Thoracic aorta (tissue), 2 donors: ENCODE measurements around the gene GPS1. TPM values are rescaled to one million over a fixed set of nuclear protein-coding genes. Genes with fewer than 3 reads are reported as not detected.

Experiments
- ATAC-seq: fragments of 150-250 bp; one replicate; pipeline ENCODE4 v1.8.0; 2017; ENCODE audit warnings: low read depth; ENCODE audit not compliant: insufficient number of reproducible peaks, low FRiP score
- DNase-seq: peaks from one replicate; pipeline ENCODE4 v3.0.0-alpha.2; 2020; ENCODE audit warnings: low spot score
- H3K27ac ChIP-seq, 2 donors: fragments of 200-600 bp; sonication (generic); 1 replicate in 1 of 2; 2 replicates in 1 of 2; pipeline ENCODE4 v1.5.1; 2016; ENCODE audit warnings: mild to moderate bottlenecking in 2 of 2, moderate library complexity in 2 of 2
- H3K27me3 ChIP-seq: fragments of 200-600 bp; sonication (generic); replicated peaks from 2 replicates; pipeline ENCODE4 v1.6.0; 2016; ENCODE audit warnings: mild to moderate bottlenecking; ENCODE audit not compliant: insufficient read depth
- H3K36me3 ChIP-seq: fragments of 200-600 bp; sonication (generic); one replicate; pipeline ENCODE4 v1.5.1; 2016
- H3K4me1 ChIP-seq, 2 donors: fragments of 200-600 bp; sonication (generic); 1 replicate in 1 of 2; 2 replicates in 1 of 2; pipeline versions ENCODE4 v1.5.1 to v1.6.0; 2016; ENCODE audit warnings: low read depth in 2 of 2, mild to moderate bottlenecking in 1 of 2; ENCODE audit not compliant: control insufficient read depth in 1 of 2
- H3K4me3 ChIP-seq: fragments of 200-600 bp; sonication (generic); 2 replicates; pipeline ENCODE4 v1.5.1; 2016; ENCODE audit warnings: mild to moderate bottlenecking
- H3K9me3 ChIP-seq: fragments of 200-600 bp; sonication (generic); 2 replicates; pipeline ENCODE4 v1.5.1; 2016
- CTCF ChIP-seq: fragments of 200-600 bp; sonication (generic); IDR thresholded peaks from one replicate; pipeline ENCODE4 v1.5.1; 2019; ENCODE audit warnings: antibody characterized with exemption
- total RNA-seq, 2 donors: library from RNA; depleted of rRNA; stranded (reverse); fragments of >200 nt; gene quantifications; one replicate each; pipeline versions ENCODE4 v1.1.0 to v1.2.3, GENCODE V29; 2016

The GPS1 gene
- total RNA-seq, 2 donors from 2014 or later, result 43.2 to 91.9 TPM

- no peak for TF ChIP-seq CTCF
- Histone ChIP-seq H3K4me1 (peaks cover 14 to 20% of the 10 kb centered on the region in 2 donors), H3K36me3 (no peaks in the 10 kb centered on the region), H3K27me3 (no peaks in the 10 kb centered on the region), H3K27ac (no peak overlapping the region), H3K4me3 (no peak overlapping the region), H3K9me3 (no peaks in the 10 kb centered on the region)
- ATAC-seq (no peak), DNase-seq (no peak)
Measured at GRCh38 chr17:82018989-82019689, 32.6 kb upstream of the GPS1 start.

DNA sequence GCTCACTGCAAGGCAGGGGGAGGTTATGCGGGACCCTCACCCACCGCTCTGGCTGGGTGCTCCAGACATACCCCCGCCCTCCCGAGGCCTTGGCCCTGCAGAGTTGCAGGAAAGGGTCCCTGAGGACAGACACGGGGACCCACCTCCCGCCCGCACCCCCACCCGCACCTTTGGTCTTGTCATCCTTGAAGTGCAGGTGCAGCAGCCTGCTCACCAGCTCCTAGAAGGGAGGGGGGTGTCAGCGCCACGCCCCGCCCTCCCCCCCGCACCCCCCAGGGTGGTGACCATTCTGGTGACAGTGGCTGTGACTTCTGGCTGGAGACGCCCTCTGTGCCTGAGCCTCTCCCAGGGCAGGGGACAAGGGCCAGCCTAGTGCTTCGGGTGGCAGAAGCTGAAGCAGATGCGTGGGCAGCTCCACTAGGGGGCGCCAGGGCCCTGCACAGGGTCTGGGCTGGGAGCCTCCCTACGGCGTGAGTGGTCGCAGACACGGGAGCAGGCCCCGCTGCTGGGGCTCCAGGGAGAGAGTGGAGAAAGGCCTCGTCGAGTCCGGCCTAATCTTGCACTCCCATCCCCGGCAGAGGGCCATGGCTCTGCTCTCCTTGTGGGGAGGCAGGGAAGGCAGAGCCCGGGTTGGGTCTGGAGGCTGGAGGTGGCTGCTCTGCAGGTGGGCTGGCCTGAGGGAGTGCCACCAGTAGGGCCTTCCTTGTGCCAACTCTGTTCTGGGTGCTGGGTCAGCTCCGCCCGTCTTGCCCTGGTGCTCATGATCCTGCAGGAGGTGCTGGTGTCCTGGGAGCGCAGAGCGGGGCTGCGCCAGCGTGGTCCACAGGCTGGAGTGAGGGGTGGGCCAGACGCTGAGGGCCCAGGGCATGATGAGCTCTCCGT, 31.8 kb upstream of the GPS1 start:
- no peak for ATAC-seq
- H3K4me1 ChIP-seq, result peaks cover 14 to 23% of the 10 kb centered on the region in 2 donors
- no peak overlapping the region for H3K27ac ChIP-seq

DNA sequence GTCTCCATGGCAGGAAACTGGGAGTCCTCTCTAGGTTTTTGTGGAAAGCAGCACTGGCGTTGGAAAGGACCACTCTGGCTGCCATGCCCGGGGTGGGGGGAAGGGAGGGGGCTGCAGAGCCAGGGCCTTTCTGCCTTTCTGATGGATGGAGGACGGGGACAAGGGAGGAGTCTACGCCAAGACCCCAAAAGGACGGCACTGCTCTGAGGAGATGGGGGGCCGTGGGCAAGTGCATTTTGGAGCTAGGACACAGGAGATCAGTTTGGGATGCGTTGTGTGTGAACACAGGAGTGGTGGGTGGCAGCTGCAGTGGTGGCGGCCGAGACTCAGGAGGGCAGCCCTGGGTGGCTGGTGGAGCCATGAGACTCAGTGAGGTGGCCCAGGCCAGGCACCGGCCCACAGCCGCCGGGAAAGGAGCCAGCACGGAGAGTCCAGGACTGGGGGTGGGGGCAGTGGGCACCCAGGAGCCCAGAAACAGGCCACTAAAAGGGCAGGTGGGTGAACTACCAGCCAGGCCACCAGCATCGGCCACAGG, 31.1 kb upstream of the GPS1 start:
- no peak for TF ChIP-seq CTCF
- Histone ChIP-seq H3K9me3 (no peaks in the 10 kb centered on the region), H3K4me3 (no peak overlapping the region), H3K4me1 (peaks cover 14 to 23% of the 10 kb centered on the region in 2 donors), H3K27me3 (no peaks in the 10 kb centered on the region), H3K27ac (no peak overlapping the region), H3K36me3 (no peaks in the 10 kb centered on the region)
- DNase-seq (no peak), ATAC-seq (no peak)

More for the DNA sequence above, 31.8 kb upstream of the GPS1 start:
- Histone ChIP-seq H3K36me3 (no peaks in the 10 kb centered on the region), H3K9me3 (no peaks in the 10 kb centered on the region), H3K4me3 (no peak overlapping the region), H3K27me3 (no peaks in the 10 kb centered on the region)
- DNase-seq, result no peak
- peak; percentile 63 for TF ChIP-seq CTCF

DNA sequence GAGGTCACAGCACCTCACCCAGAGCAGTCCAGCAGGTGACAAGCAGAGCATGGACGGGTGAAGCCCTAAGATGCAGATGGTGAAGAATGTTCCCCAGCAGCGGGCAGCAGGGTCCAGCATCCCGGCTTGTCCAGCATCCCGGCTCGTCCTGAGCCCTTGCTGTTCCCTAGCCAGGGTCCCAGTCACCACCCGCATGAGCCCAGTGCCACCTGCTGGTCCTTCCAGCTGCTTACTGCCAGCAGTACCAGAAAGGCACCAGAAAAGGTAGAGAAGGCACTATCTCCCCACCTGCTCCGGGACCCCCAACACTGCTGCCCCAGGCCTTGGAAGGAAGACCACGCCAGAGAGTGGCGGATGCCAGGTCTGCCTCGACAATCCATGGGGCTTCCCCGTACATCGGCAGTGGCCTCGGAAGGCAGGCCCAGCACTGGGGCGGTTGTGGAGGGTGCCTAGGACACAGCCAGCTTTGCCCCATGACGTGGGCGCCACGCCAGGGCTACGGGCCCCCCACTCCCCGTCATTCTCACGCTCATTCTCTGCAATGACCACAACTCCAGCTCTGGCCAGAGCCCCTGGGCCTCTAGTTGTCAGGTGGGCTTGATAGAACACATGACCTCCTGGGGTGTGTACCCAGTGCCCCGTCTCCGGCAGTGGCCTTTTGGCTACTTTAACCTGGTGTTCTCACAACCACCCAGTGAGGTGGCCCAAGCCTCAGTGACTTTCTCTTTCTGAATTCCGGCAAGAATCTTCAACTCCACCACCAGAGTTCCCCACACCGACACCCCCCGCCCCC, 30.4 kb upstream of the GPS1 start:
- H3K4me3 ChIP-seq, result peak overlapping the region; percentile 89
- no peak overlapping the region for H3K27ac ChIP-seq
- ATAC-seq, result no peak

More for the DNA sequence above, 30.4 kb upstream of the GPS1 start:
- no peak for DNase-seq
- Histone ChIP-seq H3K27me3 (no peaks in the 10 kb centered on the region), H3K36me3 (no peaks in the 10 kb centered on the region), H3K4me1 (peaks cover 14 to 23% of the 10 kb centered on the region in 2 donors), H3K9me3 (no peaks in the 10 kb centered on the region)
- peak; percentile 76 for TF ChIP-seq CTCF
